Stimulated activated CD4-positive, alpha-beta T cell treated with anti-CD3 and anti-CD28 coated beads, Interleukin-12 subunit alpha, Interleukin-12 subunit beta, amount 100 ng/mL, for 48 hours (primary cell): Measurements from ENCODE around the gene RNASE13.

Experiments used
- DNase-seq, 3 donors: peaks; one replicate each; pipeline ENCODE4 v3.0.0-alpha.2; 2020; ENCODE audit warnings: low read depth in 2 of 3, low spot score in 1 of 3

The RNASE13 gene

GRCh38 chr14:21066882-21067502, 32.4 kb upstream of the RNASE13 start:
- no peak for DNase-seq

- DNase-seq, result no peak
Observed at GRCh38 chr14:21063479-21063878, 28.9 kb upstream of the RNASE13 start.

- no peak for DNase-seq
Observed at GRCh38 chr14:21061347-21061668, 26.7 kb upstream of the RNASE13 start.

GRCh38 chr14:21060614-21061346, 26.2 kb upstream of the RNASE13 start:
- DNase-seq, result no peak

DNA sequence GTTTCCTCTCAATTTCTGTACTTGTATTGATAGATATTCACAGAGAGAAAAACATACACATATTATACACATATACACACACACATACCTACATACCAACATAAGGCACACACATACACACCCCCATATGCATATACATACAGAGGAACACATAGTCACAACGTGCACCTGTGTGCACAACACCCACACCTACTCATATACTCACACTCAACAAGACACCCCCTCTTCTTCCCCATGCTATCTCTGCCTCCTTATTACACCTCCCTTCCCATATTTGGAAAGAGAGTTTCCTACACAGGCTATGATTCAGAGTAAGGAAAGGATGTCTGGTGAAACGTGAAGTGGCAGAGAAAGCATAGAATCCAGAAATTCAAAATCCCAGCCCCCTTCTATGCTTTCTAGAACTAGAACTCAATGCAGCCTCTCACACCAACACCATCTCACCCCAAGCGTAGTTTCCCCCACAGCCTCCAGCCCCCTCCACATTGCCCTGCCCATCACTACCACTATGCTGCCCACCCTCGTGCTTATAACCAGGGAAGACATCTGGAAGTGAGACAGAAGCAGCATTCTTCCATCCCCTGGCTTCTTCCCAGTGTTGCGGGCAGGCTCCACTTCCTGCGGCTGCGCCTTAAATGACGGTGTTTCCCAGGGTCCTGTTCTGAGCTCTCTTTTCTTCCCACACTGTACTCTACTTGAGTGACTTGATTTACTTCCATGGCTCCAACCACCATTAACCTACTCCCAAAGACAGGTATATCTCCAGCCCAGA, 25.4 kb upstream of the RNASE13 start:
- DNase-seq, result no peak

- DNase-seq, result no peak
Observed at GRCh38 chr14:21058903-21059302, 24.3 kb upstream of the RNASE13 start.

DNA sequence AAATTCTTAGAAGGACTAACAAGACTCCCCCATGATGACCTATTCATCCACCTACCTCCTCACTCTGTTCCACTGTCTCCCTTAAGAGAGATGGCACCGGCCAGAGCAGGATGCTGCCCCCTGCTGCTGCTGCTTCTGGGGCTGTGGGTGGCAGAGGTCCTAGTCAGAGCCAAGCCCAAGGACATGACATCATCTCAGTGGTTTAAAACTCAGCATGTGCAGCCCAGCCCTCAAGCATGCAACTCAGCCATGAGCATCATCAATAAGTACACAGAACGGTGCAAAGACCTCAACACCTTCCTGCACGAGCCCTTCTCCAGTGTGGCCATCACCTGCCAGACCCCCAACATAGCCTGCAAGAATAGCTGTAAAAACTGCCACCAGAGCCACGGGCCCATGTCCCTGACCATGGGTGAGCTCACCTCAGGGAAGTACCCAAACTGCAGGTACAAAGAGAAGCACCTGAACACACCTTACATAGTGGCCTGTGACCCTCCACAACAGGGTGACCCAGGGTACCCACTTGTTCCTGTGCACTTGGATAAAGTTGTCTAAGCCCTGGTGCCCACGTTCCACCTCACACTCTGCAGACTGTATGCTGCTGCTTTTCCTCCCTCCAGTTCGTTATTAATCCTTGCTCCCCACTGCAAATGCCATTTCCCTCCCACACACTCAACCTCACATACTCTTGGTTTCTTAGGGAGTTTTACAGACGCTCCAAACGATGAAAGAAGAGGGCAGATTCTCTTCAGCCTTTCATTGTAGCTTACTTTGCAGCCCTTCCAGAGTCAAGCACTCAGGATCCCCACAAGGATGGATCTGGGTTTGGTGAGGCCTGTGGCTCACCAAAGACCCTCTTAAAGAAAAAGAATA, 23.4 kb upstream of the RNASE13 start, which contains the start of gene RNASE8:
Gene RNASE8 (plus strand): TSS at position 20 of the 873 bp plus-strand sequence. CDS start 71 bp downstream, at position 91.
- DNase-seq, result no peak

- DNase-seq, result no peak
Observed at GRCh38 chr14:21056520-21057163, 22.0 kb upstream of the RNASE13 start.

DNA sequence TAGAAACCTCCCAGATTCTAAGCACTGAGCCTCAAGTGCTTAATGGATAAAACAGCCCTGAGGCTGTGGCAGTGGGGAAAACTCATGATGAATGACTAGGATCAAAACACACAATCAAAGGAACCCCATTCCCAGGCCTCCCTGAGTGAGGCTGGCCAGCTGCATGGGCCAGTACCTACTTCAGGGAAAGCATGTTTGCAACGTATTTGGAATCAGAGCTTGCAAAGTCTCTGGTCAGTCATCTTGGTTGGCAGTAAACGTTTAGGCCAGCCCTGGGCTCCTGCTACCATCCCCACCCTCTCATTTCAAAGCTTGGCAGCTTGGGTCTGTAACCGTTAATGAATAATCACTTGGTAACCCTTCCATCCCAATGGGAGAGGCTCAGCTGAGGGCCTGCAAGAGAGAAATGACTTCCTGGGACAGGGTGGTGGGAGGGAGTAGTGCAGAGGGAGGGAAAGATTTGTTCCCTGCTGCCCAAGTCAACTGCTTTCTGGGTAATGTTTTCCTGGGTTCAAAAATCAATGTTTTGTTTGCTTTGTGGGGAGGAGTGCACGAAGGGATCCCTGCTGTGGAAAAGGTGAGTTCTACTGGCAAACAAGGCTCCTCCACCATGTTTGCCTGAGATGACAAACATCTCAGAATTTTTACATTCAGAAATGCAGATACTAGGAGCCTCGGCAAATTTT, 21.0 kb upstream of the RNASE13 start:
- DNase-seq, result no peak

DNA sequence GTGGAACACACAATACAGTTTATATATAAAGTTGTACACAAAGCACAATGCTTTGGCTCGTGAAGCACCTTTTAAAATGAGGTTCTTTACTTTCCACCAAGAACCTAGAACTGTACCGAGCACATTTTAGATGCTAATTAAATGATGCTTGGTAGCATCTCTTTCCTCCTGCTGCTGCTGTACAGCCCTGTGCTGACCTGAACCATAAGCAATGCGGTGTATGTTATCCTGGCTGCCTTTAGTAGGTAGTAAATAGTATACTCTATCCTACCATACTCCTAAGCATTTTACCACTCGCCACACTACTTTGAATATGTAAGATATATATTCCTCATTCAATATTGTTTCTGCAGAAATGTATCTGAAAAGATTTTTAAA, 20.1 kb upstream of the RNASE13 start:
- DNase-seq, result no peak

GRCh38 chr14:21054123-21054767, 19.6 kb upstream of the RNASE13 start:
- DNase-seq, result no peak

GRCh38 chr14:21053184-21054122, 18.8 kb upstream of the RNASE13 start:
- no peak for DNase-seq

DNA sequence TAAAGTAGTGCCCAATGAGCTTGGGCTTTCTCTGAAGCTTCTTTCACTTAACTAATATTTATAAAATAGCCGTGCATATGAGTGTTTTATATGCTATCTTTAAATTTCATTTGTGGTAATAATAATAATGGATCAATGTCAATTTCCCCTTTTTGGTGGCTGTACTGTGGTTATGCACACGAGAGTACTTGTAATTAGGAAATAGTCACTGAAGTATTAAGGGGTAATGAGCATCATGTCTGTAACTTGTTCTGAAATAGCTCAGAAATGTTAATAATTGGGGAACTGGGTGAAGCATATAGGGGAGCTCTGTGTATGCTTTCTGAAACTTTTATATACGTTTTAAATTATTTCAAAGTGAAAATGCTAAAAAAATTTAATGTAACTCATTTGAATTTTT, 16.0 kb upstream of the RNASE13 start:
- no peak for DNase-seq

DNA sequence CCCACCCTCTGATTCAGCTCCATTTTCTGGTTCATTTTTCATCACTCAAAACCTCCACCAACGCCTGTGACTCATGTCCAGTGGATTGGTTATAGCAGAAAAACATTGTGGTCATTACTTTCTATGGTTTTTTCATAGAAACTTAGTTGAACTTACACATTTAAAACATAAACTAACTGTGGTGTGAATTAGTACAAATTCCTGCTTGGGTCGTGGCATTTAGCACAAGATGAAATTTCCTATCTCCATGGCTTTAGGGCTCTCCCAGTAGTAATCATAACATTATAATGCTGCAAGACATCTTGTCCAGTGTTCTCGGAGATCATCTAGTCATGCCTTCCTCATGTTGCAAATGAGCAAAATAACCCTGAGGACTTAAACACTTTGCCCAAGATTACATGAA, 14.7 kb upstream of the RNASE13 start:
- DNase-seq, result no peak

DNA sequence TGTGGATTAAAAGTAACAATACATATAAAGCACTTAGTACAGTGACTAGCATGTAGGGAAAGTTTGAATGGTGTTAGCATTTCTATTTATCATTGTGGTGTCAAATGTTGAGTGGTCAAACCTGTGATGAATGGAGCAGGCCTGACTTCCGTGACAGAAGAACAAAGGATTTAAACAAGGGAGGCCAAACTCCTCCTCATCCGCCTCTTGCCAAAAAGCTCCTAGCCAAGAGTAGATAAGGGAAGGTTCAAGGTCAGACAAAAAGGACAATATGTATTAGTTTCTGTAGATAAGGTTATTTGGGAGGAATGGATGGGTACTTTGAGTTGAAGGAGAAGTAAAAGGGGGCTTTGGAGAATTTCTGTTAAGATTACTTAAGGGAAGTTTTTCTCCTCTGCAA, 14.0 kb upstream of the RNASE13 start:
- DNase-seq, result no peak

- DNase-seq, result no peak
Observed at GRCh38 chr14:21047378-21047781, 12.8 kb upstream of the RNASE13 start.

DNA sequence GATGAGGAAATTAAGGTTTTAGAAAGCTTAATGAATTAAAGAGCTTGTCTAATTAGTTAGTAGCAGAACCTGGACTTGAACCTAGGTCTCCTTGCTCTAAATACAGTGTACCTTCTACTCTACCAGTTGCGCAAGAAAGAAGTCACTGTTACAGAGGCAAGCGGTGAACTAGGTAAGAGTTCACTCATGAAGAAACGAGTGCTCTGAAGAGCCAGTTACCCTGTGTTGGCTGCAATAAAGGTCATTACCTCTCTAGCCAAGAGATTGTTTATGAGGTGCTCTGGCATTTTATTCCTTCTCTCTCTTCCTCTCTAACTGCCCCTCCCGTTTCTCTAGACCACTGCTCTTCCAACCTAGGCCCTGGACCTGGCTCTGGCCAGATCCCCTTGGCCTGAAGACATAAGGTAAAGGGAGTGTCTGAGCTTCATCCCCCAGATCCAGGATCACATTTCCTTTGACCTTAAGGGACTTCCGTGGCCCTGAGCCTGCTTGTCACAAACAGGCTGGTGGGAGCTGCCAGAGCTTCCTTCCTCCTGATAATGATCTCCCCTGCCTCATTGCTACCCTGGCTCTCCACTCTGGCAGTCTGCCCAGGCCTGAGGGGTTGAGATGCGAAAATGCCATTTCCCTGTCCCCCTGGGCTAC, 9.5 kb upstream of the RNASE13 start:
- no peak for DNase-seq

DNA sequence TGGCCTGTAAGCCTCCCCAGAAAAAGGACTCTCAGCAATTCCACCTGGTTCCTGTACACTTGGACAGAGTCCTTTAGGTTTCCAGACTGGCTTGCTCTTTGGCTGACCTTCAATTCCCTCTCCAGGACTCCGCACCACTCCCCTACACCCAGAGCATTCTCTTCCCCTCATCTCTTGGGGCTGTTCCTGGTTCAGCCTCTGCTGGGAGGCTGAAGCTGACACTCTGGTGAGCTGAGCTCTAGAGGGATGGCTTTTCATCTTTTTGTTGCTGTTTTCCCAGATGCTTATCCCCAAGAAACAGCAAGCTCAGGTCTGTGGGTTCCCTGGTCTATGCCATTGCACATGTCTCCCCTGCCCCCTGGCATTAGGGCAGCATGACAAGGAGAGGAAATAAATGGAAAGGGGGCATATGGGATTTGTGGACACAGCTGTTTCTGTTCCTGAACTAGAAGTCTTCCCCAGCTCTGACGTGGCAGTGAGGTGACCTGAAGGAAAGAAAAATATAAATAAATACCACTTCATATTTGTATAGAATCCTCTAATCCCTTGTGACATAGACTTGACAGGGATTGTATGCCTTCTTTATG, 8.9 kb upstream of the RNASE13 start:
- DNase-seq, result no peak
